ENCODE measurements around the gene PSMG1. TPM values are rescaled to one million over a fixed set of nuclear protein-coding genes. Genes with fewer than 3 reads are reported as not detected.
A peak's percentile ranks its signal among the peaks of the same experiment; 100 is the strongest.
"Not testable (repeated sequence)": the region's sequence is repeated elsewhere in the genome, so short reads cannot be mapped to it uniquely, and the experiment has no call there.

The PSMG1 gene
- total RNA-seq, 1 donor from 2014 or later: 49.6 TPM

- DNase-seq (ENCODE audit: extremely low spot score, unreplicated experiment): no peak
- H3K4me3 Mint-ChIP-seq (ENCODE audit: unreplicated experiment): no peak overlapping the region
- no peak overlapping the region for H3K27ac Mint-ChIP-seq (ENCODE audit: unreplicated experiment)
- peaks cover 28% of the 10 kb centered on the region for H3K4me1 Mint-ChIP-seq (ENCODE audit: unreplicated experiment)
- no peaks in the 10 kb centered on the region for H3K36me3 Mint-ChIP-seq (ENCODE audit: unreplicated experiment)
- H3K27me3 Mint-ChIP-seq (ENCODE audit: unreplicated experiment): no peaks in the 10 kb centered on the region
- H3K9me3 Mint-ChIP-seq (ENCODE audit: unreplicated experiment): no peaks in the 10 kb centered on the region
- TF ChIP-seq, protein P1, sequence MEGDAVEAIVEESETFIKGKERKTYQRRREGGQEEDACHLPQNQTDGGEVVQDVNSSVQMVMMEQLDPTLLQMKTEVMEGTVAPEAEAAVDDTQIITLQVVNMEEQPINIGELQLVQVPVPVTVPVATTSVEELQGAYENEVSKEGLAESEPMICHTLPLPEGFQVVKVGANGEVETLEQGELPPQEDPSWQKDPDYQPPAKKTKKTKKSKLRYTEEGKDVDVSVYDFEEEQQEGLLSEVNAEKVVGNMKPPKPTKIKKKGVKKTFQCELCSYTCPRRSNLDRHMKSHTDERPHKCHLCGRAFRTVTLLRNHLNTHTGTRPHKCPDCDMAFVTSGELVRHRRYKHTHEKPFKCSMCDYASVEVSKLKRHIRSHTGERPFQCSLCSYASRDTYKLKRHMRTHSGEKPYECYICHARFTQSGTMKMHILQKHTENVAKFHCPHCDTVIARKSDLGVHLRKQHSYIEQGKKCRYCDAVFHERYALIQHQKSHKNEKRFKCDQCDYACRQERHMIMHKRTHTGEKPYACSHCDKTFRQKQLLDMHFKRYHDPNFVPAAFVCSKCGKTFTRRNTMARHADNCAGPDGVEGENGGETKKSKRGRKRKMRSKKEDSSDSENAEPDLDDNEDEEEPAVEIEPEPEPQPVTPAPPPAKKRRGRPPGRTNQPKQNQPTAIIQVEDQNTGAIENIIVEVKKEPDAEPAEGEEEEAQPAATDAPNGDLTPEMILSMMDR (IDR thresholded peaks at IDR 0.05): no peak
These were observed 46.5 kb downstream of the PSMG1 start for GRCh38 chr21:39136711-39137110.

GRCh38 chr21:39136138-39136537 is 47.1 kb downstream of the PSMG1 start:
- TF ChIP-seq, protein P1 (IDR thresholded peaks at IDR 0.05): peak; percentile 48
- H3K4me3 Mint-ChIP-seq (ENCODE audit: unreplicated experiment); H3K27ac Mint-ChIP-seq (ENCODE audit: unreplicated experiment); H3K27me3 Mint-ChIP-seq (ENCODE audit: unreplicated experiment); H3K9me3 Mint-ChIP-seq (ENCODE audit: unreplicated experiment); DNase-seq (ENCODE audit: extremely low spot score, unreplicated experiment); H3K36me3 Mint-ChIP-seq (ENCODE audit: unreplicated experiment): not testable (repeated sequence)
- peaks cover 25% of the 10 kb centered on the region for H3K4me1 Mint-ChIP-seq (ENCODE audit: unreplicated experiment)

GRCh38 chr21:39134288-39134810 is 48.9 kb downstream of the PSMG1 start:
- TF ChIP-seq, protein P1 (IDR thresholded peaks at IDR 0.05): no peak
- no peak for DNase-seq (ENCODE audit: extremely low spot score, unreplicated experiment)
- Mint-ChIP-seq H3K27me3 (ENCODE audit: unreplicated experiment) (no peaks in the 10 kb centered on the region), H3K9me3 (ENCODE audit: unreplicated experiment) (no peaks in the 10 kb centered on the region), H3K36me3 (ENCODE audit: unreplicated experiment) (no peaks in the 10 kb centered on the region), H3K4me3 (ENCODE audit: unreplicated experiment) (no peak overlapping the region), H3K27ac (ENCODE audit: unreplicated experiment) (no peak overlapping the region), H3K4me1 (ENCODE audit: unreplicated experiment) (peaks cover 25% of the 10 kb centered on the region)

DNA sequence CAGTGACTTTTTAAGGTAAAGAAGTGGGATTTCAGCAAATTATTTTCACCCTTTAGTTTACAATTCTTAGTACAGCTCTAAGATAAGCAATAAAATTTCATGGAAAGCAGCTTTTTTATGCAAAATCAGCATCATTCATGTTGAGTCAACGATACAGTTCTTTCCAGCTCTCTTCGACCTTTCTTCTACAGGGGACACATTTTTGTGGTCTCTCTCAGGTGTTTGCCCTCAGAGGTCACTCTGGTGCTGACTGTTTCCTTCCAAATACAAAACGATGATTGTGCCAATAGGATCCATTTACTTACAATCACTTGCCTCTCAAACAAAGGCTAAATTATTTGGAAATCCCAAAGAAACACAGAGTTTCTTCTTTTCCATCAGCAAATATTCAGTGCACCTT is 51.0 kb downstream of the PSMG1 start:
- Mint-ChIP-seq H3K27ac (ENCODE audit: unreplicated experiment) (no peak overlapping the region), H3K4me1 (ENCODE audit: unreplicated experiment) (peaks cover 13% of the 10 kb centered on the region), H3K27me3 (ENCODE audit: unreplicated experiment) (peaks cover 3% of the 10 kb centered on the region), H3K9me3 (ENCODE audit: unreplicated experiment) (no peaks in the 10 kb centered on the region), H3K36me3 (ENCODE audit: unreplicated experiment) (no peaks in the 10 kb centered on the region), H3K4me3 (ENCODE audit: unreplicated experiment) (no peak overlapping the region)
- TF ChIP-seq, protein P1 (IDR thresholded peaks at IDR 0.05): no peak
- no peak for DNase-seq (ENCODE audit: extremely low spot score, unreplicated experiment)

DNA sequence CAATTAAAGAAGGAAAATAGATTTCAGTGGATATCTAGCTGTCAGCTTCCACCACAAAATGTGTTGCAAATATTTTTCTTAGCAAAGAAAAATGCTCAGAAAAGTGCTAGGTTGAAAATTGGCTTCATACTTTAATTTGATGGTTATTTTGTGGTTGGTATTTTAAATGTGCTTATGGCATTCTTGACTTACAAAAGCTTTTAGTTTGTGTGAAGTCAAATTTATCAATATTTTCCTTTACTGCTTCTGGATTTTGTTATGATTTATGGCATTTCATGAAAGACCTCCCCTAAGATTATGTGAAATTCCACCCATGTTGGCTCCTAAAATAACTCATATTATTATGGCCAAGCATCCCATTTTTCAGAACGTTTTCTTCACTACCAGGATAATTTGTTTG is 51.5 kb downstream of the PSMG1 start:
- Mint-ChIP-seq H3K36me3 (ENCODE audit: unreplicated experiment) (no peaks in the 10 kb centered on the region), H3K4me1 (ENCODE audit: unreplicated experiment) (peaks cover 9% of the 10 kb centered on the region), H3K27me3 (ENCODE audit: unreplicated experiment) (peaks cover 3% of the 10 kb centered on the region), H3K27ac (ENCODE audit: unreplicated experiment) (no peak overlapping the region), H3K9me3 (ENCODE audit: unreplicated experiment) (no peaks in the 10 kb centered on the region), H3K4me3 (ENCODE audit: unreplicated experiment) (no peak overlapping the region)
- TF ChIP-seq, protein P1 (IDR thresholded peaks at IDR 0.05): no peak
- DNase-seq (ENCODE audit: extremely low spot score, unreplicated experiment): no peak
